ENCODE measurements around the gene AGER. TPM values are rescaled to one million over a fixed set of nuclear protein-coding genes. Genes with fewer than 3 reads are reported as not detected.
A peak's percentile ranks its signal among the peaks of the same experiment; 100 is the strongest.
"Not testable (repeated sequence)": the region's sequence is repeated elsewhere in the genome, so short reads cannot be mapped to it uniquely, and the experiment has no call there.

The AGER gene
- polyA plus RNA-seq, 4 donors, result 14.3 to 30.0 (median 21.3) TPM

DNA sequence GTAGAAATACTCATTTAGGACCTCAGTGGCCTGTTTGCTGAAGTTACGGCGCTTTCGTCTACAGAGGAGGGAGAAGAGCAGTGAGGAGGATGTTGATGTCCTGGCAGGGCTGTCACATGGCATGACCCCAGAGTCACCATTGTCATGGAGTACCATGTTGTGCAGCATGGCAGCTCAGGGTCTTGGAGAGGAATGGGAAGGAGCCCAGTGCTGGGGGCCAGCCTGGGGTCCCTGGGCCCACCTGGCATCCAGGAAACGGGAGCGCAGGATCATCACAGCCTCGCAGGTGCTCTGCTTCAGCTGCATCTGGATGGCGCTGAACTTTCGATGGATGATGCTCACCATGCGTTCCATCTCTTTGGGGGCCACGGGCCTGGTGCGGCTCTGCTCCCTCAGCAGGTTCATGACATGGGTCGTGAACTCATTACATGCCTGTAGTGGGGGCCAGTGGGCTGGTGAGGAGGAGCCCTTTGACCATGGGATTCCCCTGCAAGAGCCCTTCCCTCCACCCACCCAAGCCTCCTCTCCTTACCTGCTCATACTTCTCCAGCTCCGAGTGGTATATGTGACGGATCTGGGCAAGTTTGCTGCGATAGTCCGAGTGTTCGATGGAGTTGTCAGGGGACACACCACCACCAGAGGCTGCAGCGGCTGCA is 3.8 kb upstream of the AGER start:
- not testable (repeated sequence) for DNase-seq (ENCODE audit: low read depth in 4 of 4, low spot score in 3 of 4)

DNA sequence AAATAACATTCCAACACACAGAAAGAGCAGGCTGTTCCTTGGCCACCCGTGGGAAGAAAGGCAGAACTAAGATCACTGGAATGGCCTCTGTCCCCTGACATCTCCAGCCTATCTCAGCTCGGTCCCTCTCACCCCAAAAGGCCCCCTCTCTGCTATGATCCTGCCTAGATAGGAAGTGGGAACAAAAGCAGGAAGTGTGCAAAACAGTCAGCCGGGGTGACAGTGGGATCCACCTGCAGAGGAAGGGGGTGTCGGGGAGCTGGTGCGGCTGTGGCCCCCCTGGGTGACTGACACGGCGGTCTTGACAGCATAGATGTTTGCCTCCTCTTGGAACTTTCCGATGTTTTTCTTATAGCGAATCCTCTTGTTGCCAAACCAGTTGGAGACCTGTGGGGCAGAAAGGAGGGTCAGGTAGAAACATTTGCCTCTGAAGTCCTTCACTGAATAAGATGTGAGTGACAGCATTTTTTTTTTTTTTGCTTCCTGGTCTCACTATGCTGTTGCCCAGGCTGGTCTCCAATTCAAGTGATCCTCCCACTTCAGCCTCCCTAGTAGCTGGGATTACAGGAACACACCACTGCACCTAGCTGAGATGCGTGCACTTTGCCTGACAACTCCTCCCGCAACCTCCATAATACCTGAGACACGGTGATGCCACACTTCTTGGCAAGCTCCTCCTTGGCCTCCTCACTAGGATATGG is 3.1 kb upstream of the AGER start:
- no peak for DNase-seq (ENCODE audit: low read depth in 4 of 4, low spot score in 3 of 4)

DNA sequence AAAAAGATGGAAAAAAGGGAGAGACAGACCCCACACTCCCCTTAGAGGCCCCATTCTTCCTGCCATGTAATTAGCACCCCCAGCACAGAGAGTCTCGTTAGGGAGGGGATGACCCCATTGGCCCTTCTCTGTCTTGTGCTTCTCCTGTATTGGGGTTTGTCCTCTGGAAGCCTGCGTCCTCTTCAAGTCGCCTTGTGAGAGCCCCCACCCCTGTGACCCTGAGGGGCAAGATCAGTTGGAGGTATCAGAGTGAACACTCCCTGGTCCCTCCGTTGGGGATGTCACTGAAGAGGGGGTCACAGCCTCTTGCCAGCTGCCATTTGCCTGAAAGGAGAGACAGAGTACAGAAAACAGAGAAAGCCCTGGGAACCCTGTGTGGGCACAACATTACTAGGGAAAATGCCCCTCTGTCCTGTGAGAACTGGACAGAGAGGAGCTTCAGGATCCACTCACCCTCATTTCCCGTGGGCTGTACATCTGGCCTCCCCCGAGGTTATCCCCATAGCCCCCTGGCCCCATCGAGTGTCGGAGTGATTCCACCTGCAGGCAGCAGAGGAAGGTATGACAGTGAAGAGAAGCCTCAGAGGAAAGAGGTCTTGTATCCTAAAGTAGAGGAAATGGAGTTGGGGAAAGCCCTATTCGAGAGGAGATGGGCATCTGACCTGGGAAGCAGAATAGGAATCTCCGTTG is 2.2 kb upstream of the AGER start:
- DNase-seq (ENCODE audit: low read depth in 4 of 4, low spot score in 3 of 4), result not testable (repeated sequence)

DNA sequence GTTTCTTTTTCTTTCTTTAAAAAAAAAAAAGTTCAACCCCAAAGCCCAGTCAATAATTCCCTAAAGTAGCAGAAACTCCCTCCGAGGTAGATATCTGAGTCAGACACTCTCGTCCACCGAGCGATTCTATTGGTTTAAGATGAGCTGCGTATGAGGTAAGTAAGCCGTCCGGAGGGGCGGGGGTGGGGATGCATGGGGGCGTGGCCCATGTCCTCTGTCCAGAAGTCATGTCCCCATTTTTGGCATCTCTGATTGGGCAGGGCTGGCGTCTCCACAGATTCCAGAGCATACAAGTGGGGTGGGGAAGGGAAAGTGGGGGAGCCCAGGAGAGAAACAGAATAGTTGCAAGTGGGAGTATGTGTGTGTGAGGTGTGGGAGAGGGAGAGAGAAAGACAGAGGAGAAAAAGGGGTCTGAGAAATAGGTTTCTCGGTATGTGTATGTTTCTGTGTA is 1.7 kb upstream of the AGER start:
- not testable (repeated sequence) for DNase-seq (ENCODE audit: low read depth in 4 of 4, low spot score in 3 of 4)

DNA sequence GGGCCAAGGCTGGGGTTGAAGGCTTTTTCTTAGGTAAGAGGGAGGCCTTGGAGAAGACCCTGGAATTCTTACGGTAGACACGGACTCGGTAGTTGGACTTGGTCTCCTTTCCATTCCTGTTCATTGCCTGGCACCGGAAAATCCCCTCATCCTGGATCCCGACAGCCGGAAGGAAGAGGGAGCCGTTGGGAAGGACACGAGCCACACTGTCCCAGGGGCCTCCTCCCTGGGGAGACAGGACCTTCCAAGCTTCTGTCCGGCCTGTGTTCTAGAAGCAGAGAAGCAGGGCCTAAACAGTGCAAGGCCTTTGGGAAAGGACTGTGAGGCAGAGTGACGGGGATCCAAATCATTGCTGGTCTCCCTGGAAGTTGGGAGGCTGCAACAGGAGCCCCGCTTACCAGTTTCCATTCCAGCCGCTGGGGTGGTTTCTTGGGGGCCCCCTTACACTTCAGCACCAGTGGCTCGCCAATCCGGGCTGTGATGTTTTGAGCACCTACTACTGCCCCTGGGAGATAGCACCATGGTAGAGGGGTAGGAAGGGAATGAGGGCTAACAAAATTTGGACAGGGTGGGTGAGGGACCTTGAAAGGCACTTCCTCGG is 470 bp downstream of the AGER start:
- DNase-seq (ENCODE audit: low read depth in 4 of 4, low spot score in 3 of 4), result no peak

DNA sequence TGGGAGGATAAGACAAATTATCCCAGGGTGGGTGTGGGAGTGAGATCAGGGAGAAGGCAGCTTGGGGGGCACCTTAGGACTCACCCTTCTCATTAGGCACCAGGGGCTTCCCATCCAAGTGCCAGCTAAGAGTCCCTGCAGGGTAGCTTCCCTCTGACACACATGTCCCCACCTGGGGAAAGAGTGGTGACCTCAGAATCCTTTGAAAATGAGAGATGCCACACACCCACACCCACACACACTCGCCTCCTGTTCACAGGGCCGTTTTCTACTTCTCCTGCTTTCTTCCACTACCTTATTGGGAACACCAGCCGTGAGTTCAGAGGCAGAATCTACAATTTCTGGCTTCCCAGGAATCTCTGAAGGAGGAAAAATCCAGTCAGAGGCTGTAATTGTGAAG is 1.0 kb downstream of the AGER start:
- DNase-seq (ENCODE audit: low read depth in 4 of 4, low spot score in 3 of 4), result no peak

DNA sequence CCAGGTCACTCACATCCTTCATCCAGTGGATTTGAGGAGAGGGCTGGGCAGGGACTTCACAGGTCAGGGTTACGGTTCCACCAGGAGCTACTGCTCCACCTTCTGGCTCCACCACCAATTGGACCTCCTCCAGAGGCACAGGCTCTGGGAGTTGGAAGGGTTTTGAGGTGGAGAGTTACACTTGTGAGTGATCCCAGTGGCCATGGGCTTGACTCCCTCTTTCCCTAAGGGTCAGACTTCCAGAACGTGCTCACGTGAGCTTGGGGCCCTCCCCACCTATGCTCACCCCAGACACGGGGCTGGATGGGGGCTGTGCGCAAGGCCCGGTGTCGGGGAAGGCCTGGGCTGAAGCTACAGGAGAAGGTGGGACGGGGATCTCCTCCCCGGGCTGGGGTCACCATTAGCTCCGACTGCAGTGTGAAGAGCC is 1.5 kb downstream of the AGER start:
- no peak for DNase-seq (ENCODE audit: low read depth in 4 of 4, low spot score in 3 of 4)

DNA sequence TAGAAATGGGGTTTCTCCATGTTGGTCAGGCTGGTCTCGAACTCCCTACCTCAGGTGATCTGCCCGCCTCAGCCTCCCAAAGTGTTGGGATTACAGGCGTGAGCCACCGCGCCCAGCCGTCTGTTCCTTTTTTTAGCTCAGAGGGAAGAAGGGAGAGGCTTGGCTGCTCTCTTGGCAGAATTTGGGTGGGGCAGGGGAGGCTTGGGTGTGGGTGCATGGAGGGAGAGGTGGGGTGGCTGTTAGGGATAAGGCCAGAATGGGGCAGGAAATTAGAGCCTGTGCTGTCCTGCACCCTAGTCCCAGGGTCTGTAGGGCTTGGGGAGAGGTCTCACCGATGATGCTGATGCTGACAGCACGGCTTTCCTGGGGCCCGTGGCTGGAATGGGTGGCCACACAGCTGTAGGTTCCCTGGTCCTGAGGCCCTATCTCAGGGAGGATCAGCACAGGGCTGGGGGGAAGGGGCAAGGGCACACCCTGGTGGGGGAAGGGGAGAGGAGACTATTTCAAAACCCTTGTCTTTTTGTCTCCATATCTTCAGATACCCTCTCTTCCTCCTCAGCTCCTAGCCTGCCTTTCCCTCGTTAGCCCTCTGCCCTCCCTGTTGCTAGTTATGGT is 2.0 kb downstream of the AGER start:
- DNase-seq (ENCODE audit: low read depth in 4 of 4, low spot score in 3 of 4), result no peak

DNA sequence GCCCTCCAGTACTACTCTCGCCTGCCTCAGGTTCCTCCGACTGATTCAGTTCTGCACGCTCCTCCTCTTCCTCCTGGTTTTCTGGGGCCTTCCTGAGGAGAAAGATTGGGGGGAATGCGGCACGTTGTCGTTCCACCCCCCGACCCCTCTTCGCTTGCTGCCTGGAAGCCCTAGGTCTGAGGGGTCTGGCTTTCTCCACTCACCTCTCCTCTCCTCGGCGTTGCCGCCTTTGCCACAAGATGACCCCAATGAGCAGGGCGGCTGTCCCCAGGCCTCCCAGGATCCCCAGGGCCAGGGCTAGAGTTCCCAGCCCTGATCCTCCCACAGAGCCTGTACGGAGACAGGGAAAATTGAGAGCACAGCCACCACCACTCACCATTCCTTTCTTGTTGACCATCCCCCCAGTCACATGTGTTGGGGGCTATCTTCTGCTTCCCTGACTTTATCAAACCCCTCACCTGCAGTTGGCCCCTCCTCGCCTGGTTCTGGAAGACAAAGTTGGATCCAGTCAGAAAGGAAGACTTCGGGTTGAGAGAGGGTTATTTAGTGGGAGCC is 2.8 kb downstream of the AGER start:
- no peak for DNase-seq (ENCODE audit: low read depth in 4 of 4, low spot score in 3 of 4)

DNA sequence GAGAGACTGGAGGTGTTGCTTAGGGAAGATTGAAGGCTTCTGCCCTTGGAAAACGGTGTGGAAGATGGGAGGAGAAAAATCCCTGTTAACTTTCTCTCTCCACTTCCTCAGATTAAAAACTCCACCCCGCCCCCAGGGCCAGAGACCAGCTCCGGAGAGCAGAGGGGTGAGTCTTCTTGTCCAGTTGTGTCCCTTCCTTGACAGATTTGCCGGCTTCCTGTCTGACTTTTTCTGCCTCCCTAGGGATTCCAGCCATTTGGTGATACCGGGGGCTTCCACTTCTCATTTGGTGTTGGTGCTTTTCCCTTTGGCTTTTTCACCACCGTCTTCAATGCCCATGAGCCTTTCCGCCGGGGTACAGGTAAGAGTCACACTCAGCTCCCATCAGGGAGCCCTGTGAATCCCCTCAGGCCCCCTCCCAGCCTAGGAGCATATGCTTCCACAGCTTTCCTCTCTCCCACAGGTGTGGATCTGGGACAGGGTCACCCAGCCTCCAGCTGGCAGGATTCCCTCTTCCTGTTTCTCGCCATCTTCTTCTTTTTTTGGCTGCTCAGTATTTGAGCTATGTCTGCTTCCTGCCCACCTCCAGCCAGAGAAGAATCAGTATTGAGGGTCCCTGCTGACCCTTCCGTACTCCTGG is 4.2 kb downstream of the AGER start:
- DNase-seq (ENCODE audit: low read depth in 4 of 4, low spot score in 3 of 4), result no peak

DNA sequence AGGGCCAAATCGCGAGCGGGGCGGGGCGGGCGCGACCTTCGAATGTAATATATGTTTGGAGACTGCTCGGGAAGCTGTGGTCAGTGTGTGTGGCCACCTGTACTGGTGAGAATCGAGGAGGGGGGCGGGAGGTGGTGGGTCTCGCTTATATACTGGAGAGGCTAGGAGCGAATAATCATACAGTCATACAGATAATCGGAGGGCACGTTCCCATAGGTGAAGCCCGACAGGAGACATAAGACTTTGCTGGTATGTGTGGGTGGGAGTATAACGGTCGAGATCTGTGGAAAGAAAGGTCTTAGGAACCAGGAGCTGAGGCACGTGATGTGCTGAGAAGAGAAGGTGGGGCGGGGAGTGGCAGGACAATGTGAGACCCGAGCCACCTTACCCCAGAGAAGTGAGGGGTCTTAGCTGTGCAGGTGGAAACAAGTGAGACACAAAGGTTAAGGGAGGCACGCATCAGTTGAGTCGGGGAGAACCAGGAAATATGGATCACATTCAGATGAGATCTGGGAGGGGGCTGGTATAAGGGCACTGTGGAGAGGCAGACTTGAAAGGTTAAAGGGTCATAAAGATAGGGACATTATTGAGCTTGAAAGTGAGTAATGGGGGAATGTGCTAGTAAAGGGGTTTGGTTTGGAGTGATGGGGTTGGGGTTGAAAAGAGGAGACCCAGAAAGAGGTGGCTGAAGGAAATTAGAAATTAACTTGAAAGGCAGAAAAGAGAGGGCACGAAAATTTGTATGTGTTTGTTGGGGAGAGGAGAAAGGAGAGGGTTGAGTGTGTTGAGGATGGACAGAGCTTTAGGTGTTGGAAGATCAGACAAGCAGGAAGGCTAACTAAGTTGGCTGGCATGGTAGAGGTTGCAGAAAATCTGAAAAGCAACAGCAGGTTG is 5.3 kb downstream of the AGER start:
- no peak for DNase-seq (ENCODE audit: low read depth in 4 of 4, low spot score in 3 of 4)

DNA sequence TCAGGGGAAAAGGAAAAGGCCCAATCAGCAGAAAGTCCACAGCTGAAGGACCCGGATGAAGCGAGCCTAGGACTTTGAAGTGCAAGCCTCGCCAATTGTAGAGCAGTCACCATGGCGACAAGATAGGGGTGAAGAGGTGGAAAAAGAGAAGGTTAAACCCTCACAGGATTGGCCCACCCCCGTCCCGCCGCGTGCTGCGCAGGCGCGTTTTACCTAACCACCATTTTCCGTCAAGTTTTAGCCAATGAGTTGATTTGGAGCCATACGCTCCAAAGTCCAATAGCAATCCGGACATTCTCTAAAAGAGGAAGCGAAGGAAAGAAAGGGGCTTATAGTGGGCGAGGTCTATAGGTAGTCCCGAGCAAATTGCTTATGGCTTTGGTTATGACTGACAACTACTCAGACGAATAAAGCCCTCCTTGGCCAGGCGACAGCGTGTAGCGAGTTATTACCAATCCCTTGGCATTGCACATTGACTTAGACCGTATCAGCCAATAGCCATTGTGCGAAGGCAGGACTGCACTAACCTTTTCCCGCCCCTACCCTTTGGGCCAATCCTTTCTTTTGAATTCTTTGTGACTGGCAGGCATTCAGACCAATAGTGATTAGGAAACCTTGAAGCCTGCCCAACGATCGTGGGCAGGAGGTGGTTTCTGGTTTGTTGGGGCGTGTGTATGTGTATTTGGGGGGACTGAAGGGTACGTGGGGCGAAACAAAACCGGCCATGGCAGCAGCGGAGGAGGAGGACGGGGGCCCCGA is 6.1 kb downstream of the AGER start, which contains the start of gene RNF5:
TSS of gene RNF5 (plus strand) at position 618 of the 759 bp plus-strand sequence. CDS start at position 725, 107 bp downstream.
- DNase-seq (ENCODE audit: low read depth in 4 of 4, low spot score in 3 of 4), result peak; percentile 99 to 100 (median 100)

DNA sequence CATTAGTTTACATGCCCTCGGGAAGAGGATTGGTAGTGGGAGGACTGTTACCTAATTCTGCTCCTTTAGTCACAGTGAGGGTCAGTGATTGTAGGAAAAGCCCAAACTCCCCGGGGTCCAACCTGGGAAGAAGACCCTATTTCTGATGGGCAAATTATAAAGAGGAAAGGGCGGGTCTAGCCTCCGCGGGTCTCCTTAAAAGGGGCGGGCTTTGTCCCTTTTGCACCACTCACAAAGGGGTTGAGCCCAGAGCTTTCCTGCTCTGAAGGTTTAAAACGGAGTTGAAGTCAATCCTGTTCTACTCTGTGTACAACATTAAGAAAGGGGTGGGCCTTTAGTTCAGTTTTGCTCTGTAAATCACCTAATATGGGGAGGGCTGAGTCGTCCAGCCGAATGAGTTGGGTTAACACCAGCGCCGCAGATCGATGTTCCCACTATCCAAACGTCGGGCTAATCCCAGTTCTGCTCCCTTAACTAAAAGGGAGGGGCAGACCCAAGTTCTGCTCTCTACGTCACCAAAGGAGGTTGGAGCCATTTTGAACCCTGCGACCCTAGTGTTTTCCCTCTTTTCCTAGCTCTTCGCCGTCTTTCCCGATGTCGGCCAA is 6.8 kb downstream of the AGER start:
- no peak for DNase-seq (ENCODE audit: low read depth in 4 of 4, low spot score in 3 of 4)

DNA sequence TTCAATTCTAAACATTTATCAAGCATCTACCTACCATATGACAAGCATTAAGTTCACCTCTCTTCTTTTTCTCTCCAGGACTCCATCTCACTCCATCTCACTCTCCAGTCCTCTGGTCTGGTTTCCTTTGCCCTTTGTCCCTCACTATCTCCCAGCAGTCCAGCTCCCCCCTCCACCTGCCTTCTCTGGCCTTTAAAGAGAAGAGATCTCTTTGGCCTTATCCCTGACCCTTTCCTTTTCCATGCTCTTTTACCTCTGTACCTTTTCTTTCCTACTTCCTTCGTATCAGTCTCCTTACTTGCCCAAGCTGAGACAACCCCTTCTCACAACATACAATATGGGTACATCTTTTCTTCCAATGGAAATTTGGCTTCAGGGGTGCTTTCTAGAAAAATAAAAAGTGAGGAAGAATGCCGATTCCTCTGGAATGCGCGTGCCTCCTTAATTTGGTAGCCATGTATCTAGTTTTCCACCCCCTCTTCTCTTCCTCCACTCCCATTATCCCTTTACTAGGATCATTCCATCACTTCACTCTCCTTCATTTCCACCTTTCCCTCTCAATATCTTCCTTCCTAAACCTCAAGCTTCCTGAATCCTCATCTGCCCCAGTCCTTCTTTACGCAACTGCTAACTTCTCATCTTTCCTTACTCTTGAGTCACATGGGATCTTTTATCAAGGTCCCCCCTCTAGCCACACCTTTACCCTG is 7.4 kb downstream of the AGER start:
- no peak for DNase-seq (ENCODE audit: low read depth in 4 of 4, low spot score in 3 of 4)

DNA sequence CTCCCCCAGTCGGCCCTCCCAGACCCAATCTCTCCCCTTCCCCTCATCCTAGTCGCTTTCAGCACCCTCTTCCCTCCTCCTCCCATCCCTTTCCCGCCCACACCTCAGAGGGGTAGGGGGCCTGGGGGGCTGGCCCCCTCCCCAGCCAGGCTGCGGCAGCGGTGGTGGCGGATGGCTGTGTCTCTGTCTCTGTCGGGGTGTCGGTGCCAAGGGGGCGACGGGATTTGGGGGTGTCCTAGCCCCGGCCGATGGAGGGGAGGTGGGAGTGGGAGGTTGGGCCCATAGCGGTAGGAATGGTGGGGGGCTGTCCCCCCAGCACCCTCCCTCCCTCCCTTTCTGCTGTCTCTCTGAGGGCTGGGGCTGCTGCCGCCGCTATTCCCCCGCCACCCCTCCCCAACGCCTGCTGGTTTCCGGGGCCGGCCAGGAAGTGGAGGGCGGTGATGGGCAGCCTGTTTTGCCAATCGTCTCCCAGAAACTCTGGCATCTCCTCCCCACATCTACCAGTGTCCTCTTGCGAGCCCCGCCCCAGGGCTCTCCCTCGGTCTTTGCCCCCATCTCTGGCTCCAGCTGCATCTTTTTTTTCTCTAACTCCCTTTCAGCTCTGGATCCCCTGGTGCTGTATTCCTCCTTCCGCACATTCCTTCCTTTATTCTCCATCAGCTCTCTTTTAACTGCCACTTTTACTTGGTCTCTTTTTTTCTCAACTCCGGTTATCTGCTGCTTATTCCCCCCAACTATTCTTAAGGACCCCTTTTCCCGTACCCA is 8.2 kb downstream of the AGER start, which contains the start of gene AGPAT1:
TSS of gene AGPAT1 (minus strand) at position 374 of the 765 bp plus-strand sequence. CDS start 4,588 bp downstream, outside the sequence.
- DNase-seq (ENCODE audit: low read depth in 4 of 4, low spot score in 3 of 4), result peak; percentile 92 to 96 (median 95)

DNA sequence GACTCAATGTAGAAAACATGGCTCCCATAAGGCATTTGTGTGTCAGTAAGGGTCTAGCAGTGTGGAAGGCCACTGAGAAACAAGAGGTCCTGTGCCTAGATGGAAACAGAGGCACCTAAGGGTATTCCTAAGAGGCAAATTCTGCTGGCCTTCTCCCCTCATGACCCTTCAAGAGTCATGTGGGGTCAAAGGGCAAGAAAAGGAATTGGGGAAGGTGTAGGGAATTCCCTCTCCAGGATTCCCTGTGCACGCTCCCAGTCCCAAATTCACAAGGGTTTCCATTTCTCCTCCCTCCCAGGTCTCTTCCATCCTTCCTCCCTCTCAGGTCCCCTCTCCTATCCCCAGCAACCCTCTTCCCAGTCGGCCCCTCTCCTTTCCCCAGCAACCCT is 8.7 kb downstream of the AGER start:
- no peak for DNase-seq (ENCODE audit: low read depth in 4 of 4, low spot score in 3 of 4)
